SU-DHL-6 (cell line): ENCODE data around the gene CACNA2D4.

Experiments used
- H2AFZ ChIP-seq: fragments of 200-600 bp; sonication (generic); 2 replicates; pipeline ENCODE4 v1.6.1; 2014; ENCODE audit warnings: low read depth, mild to moderate bottlenecking, moderate library complexity, mixed read lengths, antibody characterized with exemption, low read length; ENCODE audit not compliant: severe bottlenecking
- H3F3A ChIP-seq: fragments of 200-600 bp; shearing (Covaris generic); 2 replicates; pipeline ENCODE4 v1.6.0; 2016; ENCODE audit warnings: antibody characterized with exemption, mild to moderate bottlenecking; ENCODE audit not compliant: insufficient read depth
- H3K27ac ChIP-seq: fragments of 200-600 bp; sonication (generic); 2 replicates; pipeline ENCODE4 v1.5.1; 2016; ENCODE audit warnings: low read depth, mild to moderate bottlenecking, low read length, moderate library complexity, mixed read lengths
- H3K27me3 ChIP-seq: fragments of 200-600 bp; sonication (generic), shearing (Covaris generic); 2 replicates; pipeline ENCODE4 v1.6.0; 2014; ENCODE audit warnings: mild to moderate bottlenecking, low read length
- H3K36me3 ChIP-seq: fragments of 200-600 bp; sonication (generic); 2 replicates; pipeline ENCODE4 v1.6.1; 2014; ENCODE audit warnings: mild to moderate bottlenecking, low read length, mixed read lengths
- H3K4me2 ChIP-seq: fragments of 300-600, 200-600 bp; shearing (Covaris generic), sonication (generic); 2 replicates; pipeline ENCODE4 v1.6.0; 2014; ENCODE audit warnings: low read length, low read depth, mild to moderate bottlenecking; ENCODE audit not compliant: poor library complexity, severe bottlenecking
- H3K4me3 ChIP-seq: fragments of 200-600 bp; sonication (generic); 2 replicates; pipeline ENCODE4 v1.5.1; 2014; ENCODE audit warnings: antibody characterized with exemption, low read length, mild to moderate bottlenecking, mixed read lengths; ENCODE audit not compliant: insufficient read depth, poor library complexity, severe bottlenecking
- H3K79me2 ChIP-seq: fragments of 200-600 bp; sonication (generic); 2 replicates; pipeline ENCODE4 v1.6.1; 2014; ENCODE audit warnings: mild to moderate bottlenecking, low read length, moderate library complexity; ENCODE audit not compliant: insufficient read depth
- H3K9ac ChIP-seq: fragments of 200-600 bp; sonication (generic); 2 replicates; pipeline ENCODE4 v1.7.0; 2014; ENCODE audit warnings: mild to moderate bottlenecking, low read length
- H3K9me2 ChIP-seq: fragments of 200-600 bp; sonication (generic); replicated peaks from 2 replicates; pipeline ENCODE4 v1.6.1; 2014; ENCODE audit warnings: low read length; ENCODE audit not compliant: insufficient read depth
- H3K9me3 ChIP-seq: fragments of 200-600 bp; sonication (generic); 2 replicates; pipeline ENCODE4 v1.6.1; 2014; ENCODE audit warnings: low read length, mixed read lengths; ENCODE audit not compliant: insufficient read depth
- H4K20me1 ChIP-seq: fragments of 200-600 bp; sonication (generic); 2 replicates; pipeline ENCODE4 v1.6.1; 2014; ENCODE audit warnings: low read depth, mild to moderate bottlenecking, antibody characterized with exemption, low read length, moderate library complexity, mixed read lengths
- EZH2phosphoT487 ChIP-seq: fragments of 200-600 bp; sonication (generic), shearing (Covaris generic); conservative IDR thresholded peaks from 2 replicates; pipeline ENCODE4 v1.6.1; 2018; ENCODE audit warnings: mild to moderate bottlenecking, antibody characterized with exemption, low read length, moderate library complexity, mixed read lengths
- TF ChIP-seq, protein P1 (sequence below): fragments of 200-600 bp; sonication (generic); IDR thresholded peaks from one replicate; pipeline ENCODE4 v1.5.1; 2017; ENCODE audit warnings: antibody characterized with exemption, mild to moderate bottlenecking, low read length, moderate library complexity; ENCODE audit not compliant: insufficient read depth, poor library complexity, severe bottlenecking

Gene CACNA2D4

DNA sequence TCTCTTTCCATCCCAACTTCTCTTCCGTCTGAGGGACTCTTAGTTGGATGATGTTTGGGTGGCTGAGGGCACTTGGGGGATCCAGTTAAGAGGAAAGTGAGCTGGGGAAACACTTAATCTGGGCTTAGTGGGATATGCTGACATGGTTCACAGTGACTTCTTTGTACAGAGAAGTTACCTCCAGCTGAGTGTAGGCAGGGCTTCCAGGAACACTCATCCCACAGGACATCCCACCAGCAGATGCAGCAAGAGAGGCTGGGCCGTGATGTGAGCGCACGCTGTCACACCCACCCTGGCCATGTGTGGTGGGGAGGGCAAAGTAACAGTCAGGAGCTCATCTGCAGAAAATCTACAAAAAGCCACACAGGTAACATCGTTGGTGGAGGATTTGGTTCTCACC, 832 bp upstream of the CACNA2D4 start:
- no peak overlapping the region for H3K4me2 ChIP-seq
- H3K9me2 ChIP-seq = no peaks in the 10 kb centered on the region
- no peak for TF ChIP-seq EZH2phosphoT487
- TF ChIP-seq, protein P1, sequence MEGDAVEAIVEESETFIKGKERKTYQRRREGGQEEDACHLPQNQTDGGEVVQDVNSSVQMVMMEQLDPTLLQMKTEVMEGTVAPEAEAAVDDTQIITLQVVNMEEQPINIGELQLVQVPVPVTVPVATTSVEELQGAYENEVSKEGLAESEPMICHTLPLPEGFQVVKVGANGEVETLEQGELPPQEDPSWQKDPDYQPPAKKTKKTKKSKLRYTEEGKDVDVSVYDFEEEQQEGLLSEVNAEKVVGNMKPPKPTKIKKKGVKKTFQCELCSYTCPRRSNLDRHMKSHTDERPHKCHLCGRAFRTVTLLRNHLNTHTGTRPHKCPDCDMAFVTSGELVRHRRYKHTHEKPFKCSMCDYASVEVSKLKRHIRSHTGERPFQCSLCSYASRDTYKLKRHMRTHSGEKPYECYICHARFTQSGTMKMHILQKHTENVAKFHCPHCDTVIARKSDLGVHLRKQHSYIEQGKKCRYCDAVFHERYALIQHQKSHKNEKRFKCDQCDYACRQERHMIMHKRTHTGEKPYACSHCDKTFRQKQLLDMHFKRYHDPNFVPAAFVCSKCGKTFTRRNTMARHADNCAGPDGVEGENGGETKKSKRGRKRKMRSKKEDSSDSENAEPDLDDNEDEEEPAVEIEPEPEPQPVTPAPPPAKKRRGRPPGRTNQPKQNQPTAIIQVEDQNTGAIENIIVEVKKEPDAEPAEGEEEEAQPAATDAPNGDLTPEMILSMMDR = no peak
- no peak overlapping the region for H3K9ac ChIP-seq
- H2AFZ ChIP-seq = no peak overlapping the region
- no peaks in the 10 kb centered on the region for H4K20me1 ChIP-seq
- H3F3A ChIP-seq = no peaks in the 10 kb centered on the region
- H3K36me3 ChIP-seq = no peaks in the 10 kb centered on the region
- H3K27me3 ChIP-seq = no peaks in the 10 kb centered on the region
- no peak overlapping the region for H3K27ac ChIP-seq
- H3K9me3 ChIP-seq = no peaks in the 10 kb centered on the region
- no peak overlapping the region for H3K4me3 ChIP-seq
- no peaks in the 10 kb centered on the region for H3K79me2 ChIP-seq

DNA sequence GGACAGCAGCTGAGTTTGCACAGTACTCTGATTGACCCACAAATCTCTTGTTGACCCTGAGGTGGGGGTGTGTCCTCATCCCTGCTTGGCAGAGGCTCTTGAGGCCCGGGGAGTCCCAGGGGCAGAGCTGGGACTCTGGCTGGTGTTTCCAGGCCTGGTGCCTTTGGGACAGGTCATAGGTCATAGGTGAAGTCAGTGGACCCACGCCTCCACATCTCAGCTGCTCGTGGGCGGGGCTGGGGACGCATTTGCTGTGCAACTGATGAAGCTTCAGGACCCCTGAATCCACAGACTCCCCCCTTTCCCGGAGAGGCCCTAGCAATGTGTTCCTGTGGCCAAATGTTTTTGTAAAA, 408 bp upstream of the CACNA2D4 start:
- Histone ChIP-seq H3K27ac (no peak overlapping the region), H3K9ac (no peak overlapping the region), H3K4me2 (no peak overlapping the region), H3K27me3 (no peaks in the 10 kb centered on the region), H3K79me2 (no peaks in the 10 kb centered on the region), H2AFZ (no peak overlapping the region), H4K20me1 (no peaks in the 10 kb centered on the region), H3F3A (no peaks in the 10 kb centered on the region), H3K4me3 (no peak overlapping the region), H3K9me3 (no peaks in the 10 kb centered on the region), H3K36me3 (no peaks in the 10 kb centered on the region), H3K9me2 (no peaks in the 10 kb centered on the region)
- TF ChIP-seq, protein P1 = no peak
- no peak for TF ChIP-seq EZH2phosphoT487

DNA sequence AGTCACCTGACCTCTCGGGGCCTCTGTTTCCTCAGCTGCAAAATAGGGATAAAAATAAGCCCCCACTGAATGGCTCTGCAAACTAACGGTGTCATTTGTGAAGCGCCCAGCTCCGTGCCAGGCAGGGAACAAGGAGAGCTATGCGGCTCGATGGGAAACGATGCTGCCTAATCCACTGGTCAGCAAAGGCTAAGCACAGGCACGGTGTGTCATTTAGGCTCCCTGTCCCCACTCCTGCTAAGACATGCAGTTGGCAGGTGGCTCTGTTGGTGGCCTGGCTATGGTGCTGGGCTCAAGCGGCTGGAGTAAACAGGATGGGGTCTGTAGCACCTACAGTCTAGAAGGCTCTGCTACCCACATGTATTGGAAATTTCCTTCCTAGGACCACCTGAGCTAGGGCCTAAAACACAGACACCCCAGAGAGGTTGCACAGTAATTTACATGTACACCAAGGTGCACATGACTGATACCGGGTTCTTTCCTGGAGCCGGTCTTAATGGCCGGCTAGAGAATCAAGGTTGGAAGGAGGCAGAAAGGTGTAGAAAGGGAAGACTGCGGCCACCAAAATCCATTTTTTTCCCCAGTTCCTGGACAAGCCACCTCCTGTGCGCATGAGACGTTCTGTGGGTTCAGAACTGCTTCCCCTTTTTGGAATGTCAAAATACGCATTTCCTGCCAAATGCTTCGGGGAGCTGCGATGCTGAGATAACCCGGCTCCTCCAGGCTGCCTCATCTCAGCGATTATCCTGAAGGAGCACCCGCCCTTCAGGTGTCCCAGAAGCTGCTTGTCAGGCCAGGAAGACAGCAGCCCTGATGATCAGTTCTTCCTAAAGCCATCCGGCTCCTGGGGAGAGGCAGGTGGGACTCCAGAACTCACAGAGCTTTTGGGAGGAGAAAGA, 1.0 kb downstream of the CACNA2D4 start:
- no peak overlapping the region for H3K27ac ChIP-seq
- no peak overlapping the region for H3K9ac ChIP-seq
- no peaks in the 10 kb centered on the region for H3K9me3 ChIP-seq
- no peak overlapping the region for H2AFZ ChIP-seq
- H3K27me3 ChIP-seq = no peaks in the 10 kb centered on the region
- H3K79me2 ChIP-seq = no peaks in the 10 kb centered on the region
- H4K20me1 ChIP-seq = no peaks in the 10 kb centered on the region
- no peaks in the 10 kb centered on the region for H3F3A ChIP-seq
- no peaks in the 10 kb centered on the region for H3K36me3 ChIP-seq
- 0 out of 2 replicates have a peak, but pooled peaks have one; percentile 12 for TF ChIP-seq EZH2phosphoT487
- TF ChIP-seq, protein P1 = no peak
- H3K9me2 ChIP-seq = no peaks in the 10 kb centered on the region
- H3K4me3 ChIP-seq = no peak overlapping the region
- H3K4me2 ChIP-seq = no peak overlapping the region
